GM12864 (cell line): ENCODE data around the gene NR1I2.
A peak's percentile ranks its signal among the peaks of the same experiment; 100 is the strongest.

ENCODE experiments used
- DNase-seq: peaks from one replicate; pipeline ENCODE4 v3.0.0-alpha.2; 2011; ENCODE audit warnings: low read depth
- H3K4me3 ChIP-seq: 2 replicates; pipeline ENCODE4 v1.5.1; 2011; ENCODE audit warnings: mild to moderate bottlenecking, low read depth, low read length, control low read depth
- TF ChIP-seq, protein P1 (sequence below): IDR thresholded peaks from 2 replicates; pipeline ENCODE4 v1.5.1; 2011; ENCODE audit warnings: low read depth, mild to moderate bottlenecking, moderate library complexity, low read length, control low read depth, inconsistent platforms; ENCODE audit errors: missing control alignments

Gene NR1I2

DNA sequence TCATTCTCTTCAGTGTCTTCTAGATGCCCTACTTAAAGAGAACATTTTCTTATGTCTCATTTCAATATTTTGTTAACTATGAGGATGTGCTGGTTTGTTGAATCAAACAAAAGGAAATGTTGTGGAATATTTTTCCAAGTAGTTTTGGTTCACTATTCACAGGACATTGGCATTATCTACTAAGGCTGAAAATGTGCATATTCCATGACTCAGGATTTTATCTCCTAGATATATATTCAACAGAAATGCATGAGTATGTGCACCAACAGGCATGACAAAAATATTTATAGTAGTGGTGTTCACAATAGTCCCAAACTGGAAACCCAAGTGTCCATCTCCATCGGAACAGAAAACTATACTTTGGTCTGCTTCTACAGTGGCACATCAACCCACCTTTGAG lies 16.7 kb upstream of the NR1I2 start:
- DNase-seq, result no peak
- TF ChIP-seq, protein P1, sequence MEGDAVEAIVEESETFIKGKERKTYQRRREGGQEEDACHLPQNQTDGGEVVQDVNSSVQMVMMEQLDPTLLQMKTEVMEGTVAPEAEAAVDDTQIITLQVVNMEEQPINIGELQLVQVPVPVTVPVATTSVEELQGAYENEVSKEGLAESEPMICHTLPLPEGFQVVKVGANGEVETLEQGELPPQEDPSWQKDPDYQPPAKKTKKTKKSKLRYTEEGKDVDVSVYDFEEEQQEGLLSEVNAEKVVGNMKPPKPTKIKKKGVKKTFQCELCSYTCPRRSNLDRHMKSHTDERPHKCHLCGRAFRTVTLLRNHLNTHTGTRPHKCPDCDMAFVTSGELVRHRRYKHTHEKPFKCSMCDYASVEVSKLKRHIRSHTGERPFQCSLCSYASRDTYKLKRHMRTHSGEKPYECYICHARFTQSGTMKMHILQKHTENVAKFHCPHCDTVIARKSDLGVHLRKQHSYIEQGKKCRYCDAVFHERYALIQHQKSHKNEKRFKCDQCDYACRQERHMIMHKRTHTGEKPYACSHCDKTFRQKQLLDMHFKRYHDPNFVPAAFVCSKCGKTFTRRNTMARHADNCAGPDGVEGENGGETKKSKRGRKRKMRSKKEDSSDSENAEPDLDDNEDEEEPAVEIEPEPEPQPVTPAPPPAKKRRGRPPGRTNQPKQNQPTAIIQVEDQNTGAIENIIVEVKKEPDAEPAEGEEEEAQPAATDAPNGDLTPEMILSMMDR, result no peak
- H3K4me3 ChIP-seq, result no peak overlapping the region

DNA sequence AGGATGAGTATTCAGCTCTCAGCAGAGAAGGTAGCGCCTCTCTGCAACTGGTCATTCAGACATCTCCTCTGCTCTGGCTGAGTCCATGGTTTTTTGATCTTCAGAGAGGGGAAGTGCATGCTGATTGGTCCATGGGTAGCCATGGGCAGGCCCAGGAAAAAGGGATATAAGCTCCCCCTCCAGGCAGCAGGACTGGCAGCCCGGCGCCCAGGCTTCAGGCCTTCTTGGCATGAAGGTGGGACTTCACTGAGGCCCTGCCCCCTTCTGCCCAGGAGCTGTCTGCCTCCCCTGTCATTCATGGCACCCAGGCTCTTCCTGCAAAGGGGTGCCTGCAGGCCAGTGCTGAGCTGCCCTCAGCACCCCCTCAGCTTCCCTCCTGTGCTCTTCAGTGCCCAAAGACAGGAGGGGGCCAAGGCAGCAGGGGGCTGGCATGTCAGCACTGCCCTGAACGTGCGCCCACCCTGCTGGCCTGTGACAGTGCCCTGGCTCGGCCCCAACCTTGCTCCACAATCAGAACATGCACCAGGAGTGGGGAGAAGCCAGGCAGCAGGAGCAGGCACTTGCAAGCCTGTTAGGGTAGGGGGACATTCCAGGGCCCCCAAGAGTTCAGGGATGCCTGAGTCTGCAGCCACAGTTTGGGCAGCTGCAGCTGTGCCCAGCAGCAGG lies 13.8 kb upstream of the NR1I2 start:
- TF ChIP-seq, protein P1, result no peak
- DNase-seq, result no peak
- H3K4me3 ChIP-seq, result no peak overlapping the region

DNA sequence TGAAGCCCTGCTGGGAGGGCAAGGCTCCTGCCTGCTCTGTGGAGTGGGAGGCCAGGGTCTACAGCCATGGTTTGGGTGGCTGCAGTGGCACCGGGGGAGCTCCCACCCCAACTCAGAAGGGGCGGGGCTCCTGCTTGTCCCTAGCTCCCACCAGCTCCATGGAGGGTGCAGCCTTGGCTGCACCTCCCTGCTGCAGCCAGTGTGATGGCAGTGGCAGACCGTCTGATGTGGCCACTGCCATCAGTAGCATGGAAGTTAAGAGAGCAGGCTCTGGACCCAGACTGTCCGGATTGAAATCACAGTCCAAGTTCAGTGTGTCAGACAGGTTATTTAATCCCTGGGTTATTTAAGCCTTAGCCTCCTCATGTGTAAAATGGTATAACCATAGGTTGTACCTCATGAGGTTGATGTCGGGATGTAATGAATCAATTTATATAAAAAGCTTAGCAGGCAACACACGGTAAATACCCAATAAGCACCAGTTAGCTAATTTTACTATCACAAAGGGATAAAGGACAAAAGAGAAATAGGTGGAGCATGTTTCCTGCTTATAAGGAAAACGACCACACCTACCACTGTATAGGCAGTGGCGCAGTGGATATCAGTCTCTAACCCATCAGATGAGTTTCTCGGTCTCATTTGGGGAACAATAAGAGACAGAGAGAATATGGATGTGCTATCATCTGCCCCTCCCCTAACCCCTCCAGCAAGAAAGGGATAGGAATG lies 13.1 kb upstream of the NR1I2 start:
- no peak overlapping the region for H3K4me3 ChIP-seq
- DNase-seq, result no peak
- TF ChIP-seq, protein P1, result no peak

DNA sequence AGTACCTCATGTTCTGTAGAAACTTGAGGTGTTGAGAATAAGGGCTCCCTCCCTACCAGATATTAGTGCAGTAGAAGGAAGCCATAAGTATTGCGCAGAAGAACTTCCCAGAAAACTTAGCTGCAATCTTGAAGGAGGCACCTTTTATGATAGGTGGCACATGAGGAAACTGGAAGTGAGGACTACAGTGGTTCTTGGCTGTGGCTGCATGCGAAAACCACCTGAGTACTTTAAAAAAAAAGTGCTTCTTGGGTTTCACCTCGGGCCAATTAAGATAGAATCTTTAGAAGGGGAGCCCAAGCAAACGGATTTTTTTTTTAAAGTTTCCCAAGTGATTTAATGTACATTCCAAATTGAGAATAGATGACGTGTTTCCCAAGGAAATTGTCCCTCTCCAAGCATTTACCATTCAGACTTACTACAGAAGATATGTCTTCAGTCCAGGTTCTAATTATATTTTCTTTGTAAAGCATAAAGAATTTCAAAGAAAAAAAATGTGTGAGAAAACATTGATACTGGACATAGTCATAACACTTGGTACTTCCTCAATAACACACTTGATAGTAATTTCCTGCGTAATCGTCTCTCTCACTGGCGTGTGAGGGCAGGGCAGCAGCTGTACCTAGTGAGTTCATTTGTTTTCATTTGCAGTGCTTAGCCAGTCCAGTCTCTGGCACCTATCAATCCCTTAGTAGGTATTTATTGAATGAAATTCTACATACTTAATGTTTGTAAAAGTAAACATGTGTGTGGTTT lies 12.3 kb upstream of the NR1I2 start:
- DNase-seq, result no peak
- H3K4me3 ChIP-seq, result no peak overlapping the region
- TF ChIP-seq, protein P1, result no peak

DNA sequence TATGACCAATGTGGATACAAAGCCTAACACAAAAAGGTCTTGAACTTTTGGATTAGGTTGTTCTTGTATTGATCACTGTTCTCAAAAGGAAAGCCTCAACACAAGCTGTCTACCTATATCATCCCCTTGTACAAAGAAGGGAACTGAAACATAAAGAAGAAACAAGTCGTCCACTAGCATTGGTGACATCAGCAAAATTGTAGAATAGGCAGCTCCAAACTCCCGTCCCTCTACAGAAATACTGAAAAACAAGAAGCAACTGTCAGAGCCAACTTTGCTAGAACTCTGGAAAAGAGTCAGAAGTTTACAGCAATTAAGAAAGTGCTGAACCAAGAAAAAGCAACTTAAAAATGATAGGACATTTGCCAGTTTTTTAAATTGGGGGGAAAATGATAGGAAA lies 7.5 kb upstream of the NR1I2 start:
- TF ChIP-seq, protein P1, result no peak
- DNase-seq, result peak; percentile 30
- H3K4me3 ChIP-seq, result no peak overlapping the region

DNA sequence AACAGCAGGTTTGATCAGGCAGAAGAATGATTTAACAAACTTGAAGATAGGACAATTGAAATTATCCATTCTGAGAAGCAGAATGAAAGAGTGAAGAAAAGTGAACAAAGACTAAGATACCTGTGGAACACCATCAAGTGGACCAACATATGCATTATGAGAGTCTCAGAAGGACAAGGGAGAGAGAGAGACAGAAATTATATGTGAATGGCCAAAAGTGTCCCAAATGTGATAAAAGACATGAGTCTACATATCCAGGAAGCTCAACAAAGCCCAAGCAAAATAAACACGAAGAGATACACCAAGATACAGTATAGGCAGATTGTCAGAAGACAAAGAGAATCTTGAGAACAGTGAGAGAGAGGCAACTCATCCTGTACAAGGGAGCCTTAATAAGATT lies 5.6 kb upstream of the NR1I2 start:
- TF ChIP-seq, protein P1, result no peak
- H3K4me3 ChIP-seq, result no peak overlapping the region
- no peak for DNase-seq
